ENCODE results near the gene TUBB6.

TUBB6 gene

DNA sequence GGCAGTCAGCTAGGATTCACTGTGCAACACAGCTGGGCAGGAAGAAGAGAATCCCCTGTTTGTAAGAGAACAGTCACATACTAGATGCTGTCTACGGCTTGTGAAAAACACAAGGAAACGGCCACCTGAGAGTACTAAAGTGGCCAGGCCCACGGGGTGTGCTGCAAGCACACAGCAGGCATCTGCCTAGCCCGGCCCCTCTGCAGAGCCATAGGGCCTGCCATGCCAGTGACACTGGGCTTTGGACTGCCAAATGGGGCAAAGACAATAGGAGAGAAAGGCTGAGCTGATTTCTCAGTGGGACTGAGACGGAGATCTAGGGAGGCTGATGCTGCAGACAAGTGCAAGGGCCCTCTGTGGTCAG lies 10.3 kb downstream of the TUBB6 start:
- H3K27ac ChIP-seq (ENCODE audit: low read length), result peak overlapping the region; percentile 80
- H3K27me3 ChIP-seq (ENCODE audit: low read depth, low read length), result no peaks in the 10 kb centered on the region
- H3K36me3 ChIP-seq (ENCODE audit: control insufficient read depth in 1 of 2, insufficient read depth in 2 of 2, low read length in 2 of 2), result peaks cover 24 to 29% of the 10 kb centered on the region in 2 donors
- no peak overlapping the region for H3K4me3 ChIP-seq (ENCODE audit: low read depth in 1 of 2, low read length in 2 of 2)
- H3K9me3 ChIP-seq (ENCODE audit: control insufficient read depth in 1 of 2, low read length in 2 of 2), result no peaks in the 10 kb centered on the region
- peaks cover 9 to 78% of the 10 kb centered on the region in 2 donors for H3K4me1 ChIP-seq (ENCODE audit: control insufficient read depth in 1 of 2, insufficient read depth in 2 of 2, low read length in 2 of 2)

DNA sequence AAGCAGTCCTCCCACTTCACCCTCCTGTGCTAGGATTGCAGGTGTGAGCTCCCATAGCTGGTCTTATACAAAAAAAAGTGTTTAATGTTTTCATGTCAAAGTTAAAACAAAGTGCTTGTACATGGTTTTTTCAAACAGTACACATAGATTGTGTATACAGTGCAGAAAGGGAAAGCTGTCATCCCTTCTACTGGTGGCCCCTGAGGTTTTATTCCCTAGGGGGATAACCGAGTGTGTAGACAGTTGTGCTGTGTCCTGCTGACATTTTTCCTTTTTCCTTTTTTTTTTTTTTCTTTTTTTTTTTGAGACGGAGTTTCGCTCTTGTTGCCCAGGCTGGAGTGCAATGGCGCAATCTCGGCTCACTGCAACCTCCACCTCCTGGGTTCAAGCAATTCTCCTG lies 10.8 kb downstream of the TUBB6 start:
- peaks cover 9 to 72% of the 10 kb centered on the region in 2 donors for H3K4me1 ChIP-seq (ENCODE audit: control insufficient read depth in 1 of 2, insufficient read depth in 2 of 2, low read length in 2 of 2)

DNA sequence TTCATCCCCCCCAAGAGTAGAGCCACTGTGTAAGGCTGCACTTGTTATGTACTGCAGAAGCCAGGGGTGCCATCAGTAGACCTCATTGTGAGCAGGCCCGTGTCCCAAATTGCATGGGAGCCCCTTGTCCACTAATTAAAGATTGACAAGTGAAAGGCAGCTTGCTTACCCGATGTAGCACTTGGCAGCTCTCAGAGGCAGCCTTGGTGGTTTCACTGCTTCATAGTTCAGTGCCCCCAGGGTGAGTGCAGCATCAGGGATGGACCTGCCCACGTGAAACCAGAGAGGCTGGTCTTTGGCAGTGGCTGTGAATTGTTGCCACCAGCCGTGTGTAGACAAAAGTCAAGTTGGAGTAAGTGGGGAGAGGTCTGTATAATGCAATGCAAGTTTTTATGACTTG lies 13.3 kb downstream of the TUBB6 start:
- Histone ChIP-seq H3K4me1 (ENCODE audit: control insufficient read depth in 1 of 2, insufficient read depth in 2 of 2, low read length in 2 of 2) (peaks cover 9 to 53% of the 10 kb centered on the region in 2 donors), H3K27me3 (ENCODE audit: low read depth, low read length) (no peaks in the 10 kb centered on the region), H3K36me3 (ENCODE audit: control insufficient read depth in 1 of 2, insufficient read depth in 2 of 2, low read length in 2 of 2) (peaks cover 31 to 40% of the 10 kb centered on the region in 2 donors), H3K4me3 (ENCODE audit: low read depth in 1 of 2, low read length in 2 of 2) (no peak overlapping the region), H3K9me3 (ENCODE audit: control insufficient read depth in 1 of 2, low read length in 2 of 2) (no peaks in the 10 kb centered on the region), H3K27ac (ENCODE audit: low read length) (no peak overlapping the region)

More for the DNA sequence above, 10.8 kb downstream of the TUBB6 start:
- Histone ChIP-seq H3K36me3 (ENCODE audit: control insufficient read depth in 1 of 2, insufficient read depth in 2 of 2, low read length in 2 of 2) (peaks cover 22 to 29% of the 10 kb centered on the region in 2 donors), H3K4me3 (ENCODE audit: low read depth in 1 of 2, low read length in 2 of 2) (no peak overlapping the region), H3K27ac (ENCODE audit: low read length) (no peak overlapping the region), H3K9me3 (ENCODE audit: control insufficient read depth in 1 of 2, low read length in 2 of 2) (no peaks in the 10 kb centered on the region), H3K27me3 (ENCODE audit: low read depth, low read length) (no peaks in the 10 kb centered on the region)

DNA sequence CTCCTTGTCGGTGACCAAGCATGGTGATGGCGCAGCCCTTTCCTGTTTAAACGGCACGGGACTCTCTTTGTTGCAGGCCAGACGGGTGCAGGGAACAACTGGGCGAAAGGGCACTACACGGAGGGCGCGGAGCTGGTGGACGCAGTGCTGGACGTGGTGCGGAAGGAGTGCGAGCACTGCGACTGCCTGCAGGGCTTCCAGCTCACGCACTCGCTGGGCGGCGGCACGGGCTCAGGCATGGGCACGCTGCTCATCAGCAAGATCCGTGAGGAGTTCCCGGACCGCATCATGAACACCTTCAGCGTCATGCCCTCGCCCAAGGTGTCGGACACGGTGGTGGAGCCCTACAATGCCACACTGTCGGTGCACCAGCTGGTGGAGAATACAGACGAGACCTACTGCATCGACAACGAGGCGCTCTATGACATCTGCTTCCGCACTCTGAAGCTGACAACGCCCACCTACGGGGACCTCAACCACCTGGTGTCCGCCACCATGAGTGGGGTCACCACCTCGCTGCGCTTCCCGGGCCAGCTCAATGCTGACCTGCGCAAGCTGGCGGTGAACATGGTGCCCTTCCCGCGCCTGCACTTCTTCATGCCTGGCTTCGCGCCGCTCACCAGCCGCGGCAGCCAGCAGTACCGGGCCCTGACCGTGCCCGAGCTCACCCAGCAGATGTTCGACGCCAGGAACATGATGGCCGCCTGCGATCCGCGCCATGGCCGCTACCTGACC lies 17.1 kb downstream of the TUBB6 start:
- Histone ChIP-seq H3K4me3 (ENCODE audit: low read depth in 1 of 2, low read length in 2 of 2) (no peak overlapping the region), H3K9me3 (ENCODE audit: control insufficient read depth in 1 of 2, low read length in 2 of 2) (no peaks in the 10 kb centered on the region), H3K27me3 (ENCODE audit: low read depth, low read length) (no peaks in the 10 kb centered on the region), H3K27ac (ENCODE audit: low read length) (no peak overlapping the region), H3K4me1 (ENCODE audit: control insufficient read depth in 1 of 2, insufficient read depth in 2 of 2, low read length in 2 of 2) (peaks cover 4 to 43% of the 10 kb centered on the region in 2 donors), H3K36me3 (ENCODE audit: control insufficient read depth in 1 of 2, insufficient read depth in 2 of 2, low read length in 2 of 2) (peaks cover 55 to 68% of the 10 kb centered on the region in 2 donors)

DNA sequence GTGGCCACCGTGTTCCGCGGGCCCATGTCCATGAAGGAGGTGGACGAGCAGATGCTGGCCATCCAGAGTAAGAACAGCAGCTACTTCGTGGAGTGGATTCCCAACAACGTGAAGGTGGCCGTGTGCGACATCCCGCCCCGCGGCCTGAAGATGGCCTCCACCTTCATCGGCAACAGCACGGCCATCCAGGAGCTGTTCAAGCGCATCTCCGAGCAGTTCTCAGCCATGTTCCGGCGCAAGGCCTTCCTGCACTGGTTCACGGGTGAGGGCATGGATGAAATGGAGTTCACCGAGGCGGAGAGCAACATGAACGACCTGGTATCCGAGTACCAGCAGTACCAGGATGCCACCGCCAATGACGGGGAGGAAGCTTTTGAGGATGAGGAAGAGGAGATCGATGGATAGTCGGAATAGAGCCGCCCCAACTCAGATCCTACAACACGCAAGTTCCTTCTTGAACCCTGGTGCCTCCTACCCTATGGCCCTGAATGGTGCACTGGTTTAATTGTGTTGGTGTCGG lies 17.7 kb downstream of the TUBB6 start:
- no peak overlapping the region for H3K27ac ChIP-seq (ENCODE audit: low read length)
- no peaks in the 10 kb centered on the region for H3K27me3 ChIP-seq (ENCODE audit: low read depth, low read length)
- H3K36me3 ChIP-seq (ENCODE audit: control insufficient read depth in 1 of 2, insufficient read depth in 2 of 2, low read length in 2 of 2), result peaks cover 49 to 65% of the 10 kb centered on the region in 2 donors
- H3K4me1 ChIP-seq (ENCODE audit: control insufficient read depth in 1 of 2, insufficient read depth in 2 of 2, low read length in 2 of 2), result peaks cover 4 to 37% of the 10 kb centered on the region in 2 donors
- no peak overlapping the region for H3K4me3 ChIP-seq (ENCODE audit: low read depth in 1 of 2, low read length in 2 of 2)
- no peaks in the 10 kb centered on the region for H3K9me3 ChIP-seq (ENCODE audit: control insufficient read depth in 1 of 2, low read length in 2 of 2)

DNA sequence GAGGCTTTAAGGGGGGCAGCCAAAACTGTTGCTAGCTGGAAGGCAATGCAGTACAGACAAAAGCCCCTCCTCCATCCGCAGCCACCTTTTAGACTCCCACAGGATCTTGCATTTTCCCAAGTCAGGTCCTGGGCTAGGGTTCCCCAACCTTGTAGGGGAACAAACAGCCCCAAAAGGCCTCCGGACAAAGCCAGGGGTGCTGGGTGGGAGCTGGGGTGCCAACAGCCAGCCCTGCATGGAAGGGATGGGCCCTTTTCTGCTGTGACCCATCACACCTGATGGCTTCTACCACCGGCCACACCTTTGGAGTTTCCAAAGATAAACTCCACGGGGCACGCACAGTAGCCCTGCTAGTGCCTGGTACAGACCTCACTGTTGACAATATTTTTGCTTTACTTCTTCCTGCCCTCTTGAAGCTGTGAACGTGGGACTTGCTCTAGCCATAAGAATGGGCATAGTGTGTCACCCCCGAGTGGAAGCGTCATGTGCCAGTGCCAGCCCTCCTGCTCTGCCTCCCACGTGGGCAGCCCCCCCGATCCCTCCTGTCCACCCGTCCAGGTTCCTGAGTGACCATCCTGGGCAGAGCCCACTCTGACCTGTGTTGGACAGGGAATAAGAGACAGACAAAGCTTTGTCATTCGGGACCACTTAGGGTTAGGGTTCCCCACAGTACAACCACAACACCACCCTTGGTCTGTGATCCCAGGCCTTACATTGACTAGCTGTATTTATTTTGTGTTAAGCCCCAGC lies 18.8 kb downstream of the TUBB6 start:
- no peak overlapping the region for H3K4me3 ChIP-seq (ENCODE audit: low read depth in 1 of 2, low read length in 2 of 2)
- no peaks in the 10 kb centered on the region for H3K9me3 ChIP-seq (ENCODE audit: control insufficient read depth in 1 of 2, low read length in 2 of 2)
- no peaks in the 10 kb centered on the region for H3K27me3 ChIP-seq (ENCODE audit: low read depth, low read length)
- H3K36me3 ChIP-seq (ENCODE audit: control insufficient read depth in 1 of 2, insufficient read depth in 2 of 2, low read length in 2 of 2), result peaks cover 45 to 62% of the 10 kb centered on the region in 2 donors
- peak overlapping the region; percentile 45 for H3K27ac ChIP-seq (ENCODE audit: low read length)
- H3K4me1 ChIP-seq (ENCODE audit: control insufficient read depth in 1 of 2, insufficient read depth in 2 of 2, low read length in 2 of 2), result peaks cover 4 to 28% of the 10 kb centered on the region in 2 donors

DNA sequence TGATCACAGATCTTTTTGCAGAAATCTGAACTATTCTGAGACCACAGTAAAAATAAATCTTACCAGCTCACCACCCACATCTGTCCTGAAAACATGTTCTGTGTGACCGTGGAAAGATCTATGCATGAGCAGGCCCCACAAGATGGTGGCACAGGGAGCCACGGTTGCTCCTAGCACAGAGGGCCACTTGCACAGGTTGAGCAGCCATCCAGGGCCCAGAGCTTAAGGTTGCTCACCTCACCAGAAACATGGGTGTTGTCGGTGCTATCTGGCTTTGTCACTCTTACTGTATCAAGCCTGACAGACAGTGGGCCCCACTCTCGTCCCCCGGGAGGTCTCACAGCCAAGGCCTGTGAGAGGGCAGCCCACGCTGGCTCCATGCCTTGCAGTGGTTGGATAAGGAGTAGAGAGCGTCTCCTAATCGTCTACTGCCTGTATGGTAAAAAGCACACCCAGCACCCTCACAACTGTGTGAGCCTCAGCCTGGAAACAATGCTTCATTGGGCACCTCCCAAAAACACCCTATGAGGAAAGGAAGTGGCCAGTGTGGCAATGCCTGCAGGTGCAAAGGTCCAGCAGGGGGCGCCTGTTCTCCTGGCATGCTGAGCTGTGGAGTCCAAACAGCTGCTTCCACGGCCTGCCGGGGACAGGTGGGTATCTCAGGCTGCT lies 19.6 kb downstream of the TUBB6 start:
- Histone ChIP-seq H3K27me3 (ENCODE audit: low read depth, low read length) (no peaks in the 10 kb centered on the region), H3K4me3 (ENCODE audit: low read depth in 1 of 2, low read length in 2 of 2) (no peak overlapping the region), H3K9me3 (ENCODE audit: control insufficient read depth in 1 of 2, low read length in 2 of 2) (no peaks in the 10 kb centered on the region), H3K27ac (ENCODE audit: low read length) (peak overlapping the region; percentile 45), H3K36me3 (ENCODE audit: control insufficient read depth in 1 of 2, insufficient read depth in 2 of 2, low read length in 2 of 2) (peaks cover 45 to 62% of the 10 kb centered on the region in 2 donors), H3K4me1 (ENCODE audit: control insufficient read depth in 1 of 2, insufficient read depth in 2 of 2, low read length in 2 of 2) (peaks cover 4 to 28% of the 10 kb centered on the region in 2 donors)

DNA sequence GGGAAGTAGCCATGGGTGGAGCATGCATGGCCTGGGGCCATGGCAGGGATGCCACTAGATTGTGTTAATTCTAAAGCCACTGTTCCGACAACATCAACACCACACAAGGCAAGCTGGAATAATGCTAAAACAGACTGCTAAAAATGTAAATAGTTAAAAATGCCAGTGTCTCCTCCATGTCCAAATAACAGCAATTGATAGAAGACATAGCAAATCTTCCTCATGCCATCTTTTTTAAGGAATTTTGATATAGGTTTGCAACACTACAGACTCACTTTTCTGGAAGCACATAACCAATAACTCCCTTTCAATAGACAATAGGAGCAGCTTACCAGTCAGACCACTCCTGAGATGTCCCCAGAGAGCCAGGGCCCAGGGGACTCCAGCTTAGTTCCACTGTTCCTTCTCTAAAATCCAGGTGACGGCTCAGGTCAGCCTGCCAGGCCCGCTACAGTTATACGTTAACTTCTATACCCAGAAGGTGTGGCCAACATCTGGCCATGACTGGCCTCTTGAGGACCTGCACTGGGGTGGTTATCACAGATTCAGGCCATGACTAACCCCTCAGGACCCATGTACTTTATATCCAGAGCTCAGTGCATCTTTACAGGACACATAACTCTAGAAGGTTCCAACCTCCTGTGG lies 20.3 kb downstream of the TUBB6 start:
- H3K36me3 ChIP-seq (ENCODE audit: control insufficient read depth in 1 of 2, insufficient read depth in 2 of 2, low read length in 2 of 2), result peaks cover 41 to 58% of the 10 kb centered on the region in 2 donors

DNA sequence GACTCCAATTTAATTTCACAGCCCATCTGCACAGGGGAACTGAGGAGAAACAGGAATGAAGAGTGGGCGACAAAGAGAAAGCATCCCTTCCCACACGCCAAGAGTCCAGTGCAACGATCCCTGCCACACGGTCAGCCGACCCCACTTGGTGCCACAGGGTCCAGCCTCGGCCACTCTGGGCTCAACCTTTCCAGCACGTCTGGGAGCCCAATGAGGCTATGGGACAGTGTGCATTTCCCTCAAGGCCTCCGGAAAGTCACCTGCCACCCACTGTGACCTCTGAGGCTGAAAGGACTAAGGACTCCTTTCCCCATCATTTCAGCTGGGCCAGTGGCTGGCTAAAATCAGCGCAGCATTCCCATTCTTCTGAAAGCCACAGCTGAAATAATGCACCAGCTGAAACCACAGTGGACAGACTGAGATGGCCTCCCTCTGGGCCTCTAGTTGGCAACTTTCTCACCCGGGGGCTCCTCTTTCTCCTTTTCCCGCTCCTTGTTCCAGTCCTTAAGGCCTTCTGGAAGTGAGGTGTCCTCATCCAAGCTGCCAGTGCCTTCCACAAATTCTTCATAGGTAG lies 21.2 kb downstream of the TUBB6 start:
- H3K4me1 ChIP-seq (ENCODE audit: control insufficient read depth in 1 of 2, insufficient read depth in 2 of 2, low read length in 2 of 2), result peaks cover 4 to 24% of the 10 kb centered on the region in 2 donors
- peaks cover 49 to 65% of the 10 kb centered on the region in 2 donors for H3K36me3 ChIP-seq (ENCODE audit: control insufficient read depth in 1 of 2, insufficient read depth in 2 of 2, low read length in 2 of 2)
- no peaks in the 10 kb centered on the region for H3K27me3 ChIP-seq (ENCODE audit: low read depth, low read length)
- no peaks in the 10 kb centered on the region for H3K9me3 ChIP-seq (ENCODE audit: control insufficient read depth in 1 of 2, low read length in 2 of 2)
- H3K27ac ChIP-seq (ENCODE audit: low read length), result no peak overlapping the region
- no peak overlapping the region for H3K4me3 ChIP-seq (ENCODE audit: low read depth in 1 of 2, low read length in 2 of 2)

More for the DNA sequence above, 20.3 kb downstream of the TUBB6 start:
- no peak overlapping the region for H3K27ac ChIP-seq (ENCODE audit: low read length)
- H3K27me3 ChIP-seq (ENCODE audit: low read depth, low read length), result no peaks in the 10 kb centered on the region
- no peak overlapping the region for H3K4me3 ChIP-seq (ENCODE audit: low read depth in 1 of 2, low read length in 2 of 2)
- H3K9me3 ChIP-seq (ENCODE audit: control insufficient read depth in 1 of 2, low read length in 2 of 2), result no peaks in the 10 kb centered on the region
- peaks cover 4 to 24% of the 10 kb centered on the region in 2 donors for H3K4me1 ChIP-seq (ENCODE audit: control insufficient read depth in 1 of 2, insufficient read depth in 2 of 2, low read length in 2 of 2)

DNA sequence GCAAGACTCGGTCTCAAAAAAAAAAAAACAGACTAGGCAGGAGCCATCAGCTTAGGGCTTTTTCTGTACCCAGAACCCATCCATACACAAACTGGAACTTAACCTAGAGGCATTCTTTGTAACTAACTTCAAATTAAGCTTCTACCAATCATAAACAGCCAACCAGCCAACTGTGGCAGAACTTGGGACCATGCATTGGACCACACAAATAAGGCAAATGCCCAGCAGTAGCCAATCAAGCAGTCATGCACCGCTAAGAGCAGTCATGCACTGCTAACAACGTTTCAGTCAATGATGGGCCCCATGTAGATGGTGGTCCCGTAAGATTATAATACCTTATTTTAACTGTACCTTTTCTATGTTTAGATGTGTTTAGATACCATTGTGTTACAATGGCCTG lies 22.7 kb downstream of the TUBB6 start:
- Histone ChIP-seq H3K4me3 (ENCODE audit: low read depth in 1 of 2, low read length in 2 of 2) (no peak overlapping the region), H3K27me3 (ENCODE audit: low read depth, low read length) (no peaks in the 10 kb centered on the region), H3K4me1 (ENCODE audit: control insufficient read depth in 1 of 2, insufficient read depth in 2 of 2, low read length in 2 of 2) (peaks cover 4 to 35% of the 10 kb centered on the region in 2 donors), H3K36me3 (ENCODE audit: control insufficient read depth in 1 of 2, insufficient read depth in 2 of 2, low read length in 2 of 2) (peaks cover 47 to 54% of the 10 kb centered on the region in 2 donors), H3K9me3 (ENCODE audit: control insufficient read depth in 1 of 2, low read length in 2 of 2) (no peaks in the 10 kb centered on the region), H3K27ac (ENCODE audit: low read length) (no peak overlapping the region)
